GM19372 (cell line): Measurements from ENCODE around the gene ATG5.

Experiments
- ATAC-seq: cut with Tn5 transposase; IDR thresholded peaks from one replicate; pipeline ENCODE4 v1.9.1; 2021; ENCODE audit warnings: mild to moderate bottlenecking, low read depth, moderate library complexity; ENCODE audit not compliant: unreplicated experiment

The ATG5 gene

GRCh38 chr6:106325336-106326178 lies at the start of gene ATG5:
Gene ATG5, minus strand, starts transcription at chr6:106325760. Its CDS starts 9,552 bp downstream, at chr6:106316208.
- ATAC-seq, result peak; percentile 88

- ATAC-seq, result no peak
Observed at GRCh38 chr6:106373502-106374239, 48.1 kb upstream of the ATG5 start.

GRCh38 chr6:106372838-106373501 lies 47.4 kb upstream of the ATG5 start:
- no peak for ATAC-seq

- no peak for ATAC-seq
Observed at GRCh38 chr6:106370639-106371038, 45.1 kb upstream of the ATG5 start.

- ATAC-seq, result no peak
Observed at GRCh38 chr6:106369739-106370138, 44.2 kb upstream of the ATG5 start.

GRCh38 chr6:106363401-106364138 lies 38.0 kb upstream of the ATG5 start:
- ATAC-seq, result no peak

GRCh38 chr6:106360989-106361430 lies 35.5 kb upstream of the ATG5 start:
- ATAC-seq, result peak; percentile 38

GRCh38 chr6:106360410-106360988 lies 34.9 kb upstream of the ATG5 start, which contains the start of gene CRYBG1:
Gene CRYBG1, plus strand, starts transcription at chr6:106360717. Its CDS starts 192 bp downstream, at chr6:106360909.
- peak; percentile 66 for ATAC-seq

GRCh38 chr6:106359959-106360409 lies 34.4 kb upstream of the ATG5 start:
- no peak for ATAC-seq

GRCh38 chr6:106356378-106356777 lies 30.8 kb upstream of the ATG5 start:
- no peak for ATAC-seq

- no peak for ATAC-seq
Observed at GRCh38 chr6:106347219-106347618, 21.7 kb upstream of the ATG5 start.

- no peak for ATAC-seq
Observed at GRCh38 chr6:106339334-106340029, 13.9 kb upstream of the ATG5 start.

GRCh38 chr6:106334646-106335448 lies 9.3 kb upstream of the ATG5 start:
- peak; percentile 72 for ATAC-seq

- ATAC-seq, result no peak
Observed at GRCh38 chr6:106324726-106325335, 729 bp downstream of the ATG5 start.

GRCh38 chr6:106321940-106322339 lies 3.6 kb downstream of the ATG5 start:
- ATAC-seq, result no peak

GRCh38 chr6:106318851-106319250 lies 6.7 kb downstream of the ATG5 start:
- no peak for ATAC-seq

- no peak for ATAC-seq
Observed at GRCh38 chr6:106318061-106318460, 7.5 kb downstream of the ATG5 start.

- no peak for ATAC-seq
Observed at GRCh38 chr6:106316375-106316766, 9.2 kb downstream of the ATG5 start.
